ENCODE data around the gene GGA1.
A peak's percentile ranks its signal among the peaks of the same experiment; 100 is the strongest.
"Not testable (repeated sequence)": the region's sequence is repeated elsewhere in the genome, so short reads cannot be mapped to it uniquely, and the experiment has no call there.

Gene GGA1

DNA sequence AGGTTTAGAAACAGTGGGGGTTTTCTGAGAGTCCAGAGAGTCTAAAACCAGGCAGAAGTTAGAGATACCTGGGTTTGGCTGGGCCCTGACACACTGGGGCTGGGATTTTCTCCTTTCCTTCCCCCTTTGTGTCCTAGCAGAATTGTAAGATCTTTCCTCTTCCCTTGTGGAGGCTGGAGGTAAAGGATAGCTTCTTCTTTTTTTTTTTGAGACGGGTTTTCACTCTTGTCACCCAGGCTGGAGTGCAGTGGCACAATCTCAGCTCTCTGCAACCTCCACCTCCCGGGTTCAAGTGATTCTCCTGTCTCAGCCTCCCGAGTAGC is 1.5 kb downstream of the GGA1 start:
- not testable (repeated sequence) for DNase-seq

DNA sequence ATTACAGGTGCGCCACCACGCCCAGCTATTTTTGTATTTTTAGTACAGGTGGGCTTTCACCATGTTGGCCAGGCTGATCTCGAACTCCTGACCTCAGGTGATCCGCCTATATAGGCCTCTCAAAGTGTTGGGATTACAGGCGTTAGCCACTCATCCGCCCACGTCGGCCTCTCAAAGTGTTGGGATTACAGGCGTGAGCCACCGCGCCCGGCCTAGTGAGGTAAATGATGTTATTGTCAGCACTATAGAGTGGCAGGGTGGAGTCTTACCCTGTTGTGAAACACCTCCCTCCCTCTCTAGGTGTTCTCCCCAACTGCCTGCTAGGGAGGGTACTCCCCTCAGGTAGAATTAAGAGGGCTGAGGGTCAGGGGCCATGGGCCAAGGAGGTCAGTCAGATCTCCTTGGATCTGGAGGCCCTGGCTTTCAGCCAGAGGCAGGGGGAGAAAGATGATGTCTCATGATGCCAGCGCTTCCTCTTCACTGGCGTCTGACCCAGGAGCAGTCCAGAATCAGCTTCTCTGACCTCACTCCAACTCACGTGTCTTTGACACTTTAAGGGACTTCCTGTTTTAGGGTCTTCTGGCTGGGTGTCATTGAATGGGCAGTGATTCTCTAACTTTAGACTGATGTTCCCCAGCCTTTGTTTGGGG is 2.0 kb downstream of the GGA1 start:
- no peak for DNase-seq

DNA sequence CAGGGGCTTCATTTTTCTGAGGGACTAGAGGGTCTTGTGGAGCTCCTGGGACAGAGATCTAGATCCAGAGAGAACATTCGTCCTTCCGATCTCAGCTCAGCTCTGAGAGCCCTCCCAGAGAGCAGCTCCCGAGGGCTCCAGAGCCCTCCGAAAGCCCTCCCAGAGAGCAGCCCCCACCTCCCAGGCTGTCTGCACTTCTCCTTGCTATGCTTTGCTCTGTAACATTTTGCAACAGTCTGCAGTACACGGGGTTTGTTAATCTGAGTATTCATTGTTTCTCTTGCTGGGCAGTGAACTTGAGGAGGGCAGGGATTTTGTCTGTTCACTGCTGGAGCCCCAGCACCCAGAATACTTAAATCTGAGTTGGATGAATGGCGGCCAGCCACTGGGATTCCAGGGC is 2.6 kb downstream of the GGA1 start:
- no peak for DNase-seq

GRCh38 chr22:37616201-37617083 is 7.8 kb downstream of the GGA1 start:
- no peak for DNase-seq

GRCh38 chr22:37617431-37617830 is 8.8 kb downstream of the GGA1 start:
- DNase-seq = no peak

DNA sequence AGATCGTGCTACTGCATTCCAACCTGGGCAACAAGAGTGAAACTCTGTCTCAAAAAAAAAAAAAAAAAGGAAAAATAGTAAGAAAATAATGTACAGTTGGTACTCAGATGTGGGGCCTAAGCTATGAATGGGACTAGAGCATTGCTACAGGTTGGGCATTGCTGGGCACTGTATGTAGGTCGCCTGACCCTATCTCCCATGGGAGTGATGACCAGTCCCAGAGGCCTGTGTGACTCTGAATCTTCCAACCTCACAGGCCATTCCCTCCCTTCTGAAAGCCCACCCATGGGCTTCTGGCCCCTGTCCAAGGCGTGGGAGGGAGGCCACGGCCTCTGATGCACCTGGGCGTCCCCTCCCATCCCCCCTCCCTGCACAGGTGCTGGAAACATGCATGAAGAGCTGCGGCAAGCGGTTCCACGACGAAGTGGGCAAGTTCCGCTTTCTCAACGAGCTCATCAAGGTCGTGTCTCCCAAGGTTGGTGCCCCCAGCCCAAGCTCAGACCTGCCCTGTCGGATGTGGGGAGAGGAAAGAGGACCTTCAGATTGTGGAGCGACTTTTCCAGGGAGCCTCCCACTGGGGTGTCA is 9.5 kb downstream of the GGA1 start:
- DNase-seq = no peak

- no peak for DNase-seq
Measured at GRCh38 chr22:37618674-37619073, 10.0 kb downstream of the GGA1 start.

GRCh38 chr22:37619991-37620390 is 11.4 kb downstream of the GGA1 start:
- no peak for DNase-seq

DNA sequence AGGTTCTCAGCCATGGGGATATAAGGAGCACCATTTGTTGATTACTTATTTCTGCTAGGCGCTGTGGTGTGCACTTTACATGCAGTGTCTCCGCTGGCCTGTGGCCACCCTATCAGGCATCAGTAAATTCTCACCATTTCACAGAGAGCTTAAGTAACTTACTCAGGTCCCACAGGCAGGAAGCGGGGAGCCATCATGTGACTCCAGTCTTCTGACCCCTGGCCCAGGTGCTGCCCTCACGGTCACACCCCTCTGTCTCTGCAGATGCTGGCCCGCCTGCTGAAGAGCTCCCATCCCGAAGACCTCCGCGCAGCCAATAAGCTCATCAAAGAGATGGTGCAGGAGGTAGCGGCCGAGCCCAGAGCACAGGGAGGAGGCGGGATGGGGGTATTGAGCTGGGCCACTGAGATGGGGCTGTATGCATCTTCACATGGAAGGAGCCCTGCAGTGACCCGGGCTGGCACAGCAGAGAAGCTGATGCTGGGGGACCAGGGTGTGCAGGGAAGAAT is 12.8 kb downstream of the GGA1 start:
- no peak for DNase-seq

- DNase-seq = peak; percentile 58
Measured at GRCh38 chr22:37623075-37624016, 14.7 kb downstream of the GGA1 start.

GRCh38 chr22:37624017-37624365 is 15.4 kb downstream of the GGA1 start:
- no peak for DNase-seq

- DNase-seq = no peak
Measured at GRCh38 chr22:37624876-37625275, 16.2 kb downstream of the GGA1 start.

GRCh38 chr22:37625737-37626136 is 17.1 kb downstream of the GGA1 start:
- no peak for DNase-seq

GRCh38 chr22:37626144-37626543 is 17.5 kb downstream of the GGA1 start:
- no peak for DNase-seq

- DNase-seq = no peak
Measured at GRCh38 chr22:37626556-37627075, 18.0 kb downstream of the GGA1 start.

- DNase-seq = no peak
Measured at GRCh38 chr22:37627121-37627520, 18.5 kb downstream of the GGA1 start.

DNA sequence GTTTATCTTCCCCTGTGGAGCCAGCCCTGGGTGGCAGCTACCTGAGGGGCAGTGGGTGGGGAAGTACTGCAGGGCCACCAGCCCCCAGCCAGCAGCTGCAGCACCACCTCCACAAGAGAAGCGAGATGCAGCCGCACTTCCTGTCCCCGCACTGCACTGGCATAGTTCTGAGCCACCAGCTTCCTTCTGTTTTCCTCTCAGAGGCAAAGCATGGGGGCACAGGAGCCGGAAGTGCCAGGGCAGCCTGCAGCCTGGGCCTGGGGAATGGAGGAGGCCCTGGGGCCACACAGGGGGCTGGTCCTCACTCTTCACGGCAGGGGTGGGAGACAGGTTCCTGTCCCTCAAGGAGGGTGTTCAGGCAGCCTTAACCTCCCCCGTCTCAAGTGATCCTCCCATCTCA is 18.9 kb downstream of the GGA1 start:
- DNase-seq = no peak

DNA sequence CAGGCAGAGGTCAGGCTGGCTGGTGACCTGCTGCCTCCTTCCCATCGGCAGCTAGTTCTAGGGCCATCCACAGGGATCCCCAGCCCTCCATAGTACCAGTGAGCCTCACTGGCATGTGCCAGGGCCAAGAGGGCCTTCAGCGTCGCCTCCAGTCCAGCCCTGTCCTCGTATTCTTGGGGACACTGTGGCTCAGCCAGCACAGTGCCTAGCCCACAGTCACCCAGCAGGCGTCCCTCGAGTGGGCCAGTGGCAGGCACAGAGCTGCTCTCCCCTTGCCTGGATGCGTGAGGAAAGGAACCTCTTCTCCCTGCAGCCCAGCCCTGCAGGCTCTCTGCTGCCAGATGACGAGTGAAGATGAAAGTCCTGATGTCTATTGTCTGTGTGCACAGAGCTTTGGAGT is 20.2 kb downstream of the GGA1 start:
- no peak for DNase-seq

- no peak for DNase-seq
Measured at GRCh38 chr22:37629928-37630327, 21.3 kb downstream of the GGA1 start.

GRCh38 chr22:37630839-37631435 is 22.3 kb downstream of the GGA1 start:
- DNase-seq = no peak

DNA sequence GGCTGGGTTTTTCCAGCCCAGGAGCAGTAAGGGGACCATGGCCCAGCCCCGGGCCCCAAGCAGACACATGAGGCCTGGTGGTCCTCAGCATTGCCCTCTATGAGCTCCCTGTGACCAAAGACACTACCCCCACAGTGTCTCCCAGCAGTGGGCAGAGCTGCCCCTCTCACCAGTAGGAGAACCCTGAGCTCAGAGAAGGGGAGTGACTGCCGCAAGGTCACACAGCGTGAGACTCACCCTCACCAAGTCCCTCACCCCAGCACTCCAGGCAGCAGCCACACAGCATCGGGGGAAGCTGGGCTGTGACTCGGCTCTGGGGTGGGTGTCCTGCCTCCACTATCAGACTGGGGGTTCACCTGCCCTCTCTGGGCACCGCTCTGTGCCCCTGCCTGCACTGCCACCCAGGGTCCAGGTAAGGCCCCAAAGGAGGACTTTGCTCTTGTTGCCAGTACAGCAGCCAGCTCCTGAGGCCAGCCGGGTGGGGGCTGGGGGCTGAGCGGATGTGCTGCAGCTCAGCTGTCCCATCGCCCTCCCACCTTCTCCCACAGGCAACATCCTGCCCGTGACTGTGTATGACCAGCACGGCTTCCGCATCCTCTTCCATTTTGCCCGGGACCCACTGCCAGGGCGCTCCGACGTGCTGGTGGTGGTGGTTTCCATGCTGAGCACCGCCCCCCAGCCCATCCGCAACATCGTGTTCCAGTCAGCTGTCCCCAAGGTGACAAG is 23.0 kb downstream of the GGA1 start:
- no peak for DNase-seq
